AG09309 (cell line): ENCODE results near the gene CD38.

ENCODE experiments used
- DNase-seq: peaks from one replicate; pipeline ENCODE4 v3.0.0-alpha.2; 2010; ENCODE audit warnings: low read depth
- H3K4me3 ChIP-seq: 2 replicates; pipeline ENCODE4 v1.5.1; 2011; ENCODE audit warnings: mild to moderate bottlenecking, low read depth, low read length, moderate library complexity; ENCODE audit not compliant: control insufficient read depth
- TF ChIP-seq, protein P1 (sequence below): IDR thresholded peaks from 2 replicates; pipeline ENCODE4 v1.5.1; 2011; ENCODE audit warnings: mild to moderate bottlenecking, low read depth, low read length, inconsistent platforms; ENCODE audit not compliant: insufficient read depth, control insufficient read depth; ENCODE audit errors: missing control alignments

The CD38 gene

DNA sequence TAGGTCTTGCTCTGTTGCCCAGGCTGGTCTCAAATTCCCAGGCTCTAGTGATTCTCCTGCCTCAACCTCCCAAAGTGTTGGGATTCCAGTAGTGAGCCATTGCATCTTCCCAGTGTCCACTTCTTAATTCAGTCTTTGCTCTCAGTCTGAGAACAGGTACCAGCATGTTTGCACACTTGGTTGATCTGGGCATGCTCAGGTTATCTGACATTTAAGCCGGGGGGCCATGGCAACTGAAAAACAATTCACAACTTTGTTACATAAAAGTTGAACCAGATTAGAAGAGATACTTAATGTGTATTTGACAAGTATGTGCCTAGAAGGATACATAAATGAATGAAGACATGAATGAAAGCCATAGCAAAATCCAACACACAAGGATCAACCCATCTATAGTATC, 121.4 kb downstream of the CD38 start:
- TF ChIP-seq, protein P1, sequence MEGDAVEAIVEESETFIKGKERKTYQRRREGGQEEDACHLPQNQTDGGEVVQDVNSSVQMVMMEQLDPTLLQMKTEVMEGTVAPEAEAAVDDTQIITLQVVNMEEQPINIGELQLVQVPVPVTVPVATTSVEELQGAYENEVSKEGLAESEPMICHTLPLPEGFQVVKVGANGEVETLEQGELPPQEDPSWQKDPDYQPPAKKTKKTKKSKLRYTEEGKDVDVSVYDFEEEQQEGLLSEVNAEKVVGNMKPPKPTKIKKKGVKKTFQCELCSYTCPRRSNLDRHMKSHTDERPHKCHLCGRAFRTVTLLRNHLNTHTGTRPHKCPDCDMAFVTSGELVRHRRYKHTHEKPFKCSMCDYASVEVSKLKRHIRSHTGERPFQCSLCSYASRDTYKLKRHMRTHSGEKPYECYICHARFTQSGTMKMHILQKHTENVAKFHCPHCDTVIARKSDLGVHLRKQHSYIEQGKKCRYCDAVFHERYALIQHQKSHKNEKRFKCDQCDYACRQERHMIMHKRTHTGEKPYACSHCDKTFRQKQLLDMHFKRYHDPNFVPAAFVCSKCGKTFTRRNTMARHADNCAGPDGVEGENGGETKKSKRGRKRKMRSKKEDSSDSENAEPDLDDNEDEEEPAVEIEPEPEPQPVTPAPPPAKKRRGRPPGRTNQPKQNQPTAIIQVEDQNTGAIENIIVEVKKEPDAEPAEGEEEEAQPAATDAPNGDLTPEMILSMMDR: no peak
- no peak for DNase-seq

DNA sequence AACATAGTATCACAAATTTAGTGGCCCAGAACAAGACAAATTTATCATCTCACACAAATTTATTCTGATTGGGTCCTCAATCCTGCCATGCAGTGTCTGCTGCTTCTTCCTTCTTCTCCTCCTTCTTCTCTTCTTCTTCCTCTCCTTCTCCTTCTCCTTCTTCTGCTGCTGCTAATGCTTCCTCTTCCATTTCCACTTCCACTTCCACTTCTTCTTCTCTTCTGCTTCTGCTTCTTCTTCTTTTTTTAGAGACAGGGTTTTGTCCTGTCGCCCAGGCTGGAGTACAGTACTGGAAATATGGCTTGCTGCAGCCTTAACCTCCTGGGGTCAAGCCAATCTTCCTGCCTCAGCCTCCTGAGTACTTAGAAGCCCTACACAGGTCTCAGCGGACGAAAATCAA, 122.9 kb downstream of the CD38 start:
- no peak for DNase-seq
- TF ChIP-seq, protein P1: no peak
- no peak overlapping the region for H3K4me3 ChIP-seq

More for the DNA sequence above, 121.4 kb downstream of the CD38 start:
- H3K4me3 ChIP-seq: no peak overlapping the region

DNA sequence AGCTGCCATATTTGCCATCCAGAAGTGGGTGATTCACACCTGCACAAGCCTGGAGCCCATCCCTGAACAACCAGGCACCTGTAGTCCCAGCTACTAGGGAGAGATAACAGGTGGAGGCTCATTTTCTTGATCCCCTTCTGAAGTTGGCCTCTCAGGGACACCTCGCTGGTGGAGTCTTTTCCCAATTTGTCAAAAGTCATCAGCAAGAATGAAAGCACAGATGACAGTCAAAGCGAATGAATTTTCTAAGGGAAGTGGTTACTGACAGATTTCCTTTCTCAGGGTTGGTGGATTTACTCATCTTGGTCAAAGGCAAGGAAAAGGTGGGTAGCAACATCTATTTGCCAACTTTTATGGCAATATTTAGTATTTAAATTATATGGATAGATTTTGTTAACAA, 123.9 kb downstream of the CD38 start:
- no peak for DNase-seq
- H3K4me3 ChIP-seq: no peak overlapping the region

DNA sequence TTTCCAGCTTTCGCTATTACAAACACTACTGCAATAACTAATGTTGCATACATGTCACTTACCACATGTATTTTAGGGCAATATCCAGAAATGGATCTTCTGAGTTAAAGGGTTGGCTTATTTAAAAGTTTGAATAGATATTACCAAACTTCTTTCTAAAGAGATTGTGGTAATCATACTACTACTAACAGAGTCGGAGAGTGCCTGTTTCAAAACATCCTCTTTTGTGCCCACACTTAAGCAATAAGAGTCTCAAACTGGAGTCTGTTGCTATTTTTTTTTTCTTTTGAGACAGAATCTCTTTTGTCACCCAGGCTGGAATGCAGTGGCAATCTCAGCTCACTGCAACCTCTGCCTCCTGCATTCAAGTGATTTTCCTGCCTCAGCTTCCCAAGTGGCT, 124.6 kb downstream of the CD38 start:
- DNase-seq: no peak
- TF ChIP-seq, protein P1: no peak
- no peak overlapping the region for H3K4me3 ChIP-seq

More for the DNA sequence above, 123.9 kb downstream of the CD38 start:
- TF ChIP-seq, protein P1: no peak
